CD4-positive, alpha-beta T cell treated with Interleukin-21 for 1 hour (primary cell): ENCODE results near the gene CCL18.
"Not testable (repeated sequence)": the region's sequence is repeated elsewhere in the genome, so short reads cannot be mapped to it uniquely, and the experiment has no call there.

Experiments used
- DNase-seq: peaks from one replicate; pipeline ENCODE4 v3.0.0-alpha.2; 2020

The CCL18 gene

GRCh38 chr17:36072431-36073121 lies 8.5 kb downstream of the CCL18 start:
- DNase-seq = peak; percentile 74

- DNase-seq = no peak
These were observed 10.3 kb downstream of the CCL18 start for GRCh38 chr17:36074365-36074764.

- DNase-seq = peak; percentile 22
These were observed 17.8 kb downstream of the CCL18 start for GRCh38 chr17:36081681-36082471.

GRCh38 chr17:36082482-36083120 lies 18.5 kb downstream of the CCL18 start:
- peak; percentile 81 for DNase-seq

GRCh38 chr17:36083691-36084090 lies 19.6 kb downstream of the CCL18 start:
- DNase-seq = not testable (repeated sequence)

- peak; percentile 28 for DNase-seq
These were observed 21.7 kb downstream of the CCL18 start for GRCh38 chr17:36085765-36086164.

GRCh38 chr17:36086791-36087190 lies 22.7 kb downstream of the CCL18 start:
- DNase-seq = no peak

GRCh38 chr17:36087471-36087870 lies 23.4 kb downstream of the CCL18 start:
- not testable (repeated sequence) for DNase-seq

- peak; percentile 54 for DNase-seq
These were observed 24.0 kb downstream of the CCL18 start for GRCh38 chr17:36087897-36088572.

GRCh38 chr17:36088670-36089338 lies 24.7 kb downstream of the CCL18 start:
- no peak for DNase-seq

GRCh38 chr17:36089339-36089865 lies 25.3 kb downstream of the CCL18 start:
- DNase-seq = no peak

- DNase-seq = peak; percentile 47
These were observed 26.1 kb downstream of the CCL18 start, which contains the start of gene CCL3 for GRCh38 chr17:36089888-36090836. TSS of gene CCL3 (minus strand) at chr17:36090143. CDS start at chr17:36090058, 85 bp downstream.

- DNase-seq = peak; percentile 44
These were observed 28.2 kb downstream of the CCL18 start for GRCh38 chr17:36092230-36092629.

GRCh38 chr17:36092715-36093114 lies 28.6 kb downstream of the CCL18 start:
- DNase-seq = not testable (repeated sequence)

GRCh38 chr17:36094232-36094631 lies 30.2 kb downstream of the CCL18 start:
- DNase-seq = no peak

- DNase-seq = no peak
These were observed 30.7 kb downstream of the CCL18 start for GRCh38 chr17:36094746-36095145.

GRCh38 chr17:36095992-36096391 lies 31.9 kb downstream of the CCL18 start:
- no peak for DNase-seq

GRCh38 chr17:36099004-36099403 lies 34.9 kb downstream of the CCL18 start:
- not testable (repeated sequence) for DNase-seq

- peak; percentile 60 for DNase-seq
These were observed 39.4 kb downstream of the CCL18 start, which contains the start of gene CCL4 for GRCh38 chr17:36103401-36103975. TSS of gene CCL4 (plus strand) at chr17:36103827. CDS start at chr17:36103906, 79 bp downstream.

- DNase-seq = not testable (repeated sequence)
These were observed 40.2 kb downstream of the CCL18 start for GRCh38 chr17:36104246-36104645.
